Measurements from ENCODE around the gene GRN. TPM values are rescaled to one million over a fixed set of nuclear protein-coding genes. Genes with fewer than 3 reads are reported as not detected.

The GRN gene
- total and polyA plus RNA-seq, 9 of the 15 experiments (the other 6 are each of a cell fraction or from before 2014, with no cell fraction given), result 5.4 to 75.3 (median 20.7) TPM

DNA sequence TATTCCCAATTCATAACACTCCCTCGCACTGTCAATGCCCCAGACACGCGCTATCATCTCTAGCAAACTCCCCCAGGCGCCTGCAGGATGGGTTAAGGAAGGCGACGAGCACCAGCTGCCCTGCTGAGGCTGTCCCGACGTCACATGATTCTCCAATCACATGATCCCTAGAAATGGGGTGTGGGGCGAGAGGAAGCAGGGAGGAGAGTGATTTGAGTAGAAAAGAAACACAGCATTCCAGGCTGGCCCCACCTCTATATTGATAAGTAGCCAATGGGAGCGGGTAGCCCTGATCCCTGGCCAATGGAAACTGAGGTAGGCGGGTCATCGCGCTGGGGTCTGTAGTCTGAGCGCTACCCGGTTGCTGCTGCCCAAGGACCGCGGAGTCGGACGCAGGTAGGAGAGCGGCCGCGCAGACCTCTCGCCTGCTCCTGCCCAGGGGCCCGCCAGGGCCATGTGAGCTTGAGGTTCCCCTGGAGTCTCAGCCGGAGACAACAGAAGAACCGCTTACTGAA is at the start of gene GRN (continued):
- TF ChIP-seq, protein P1, sequence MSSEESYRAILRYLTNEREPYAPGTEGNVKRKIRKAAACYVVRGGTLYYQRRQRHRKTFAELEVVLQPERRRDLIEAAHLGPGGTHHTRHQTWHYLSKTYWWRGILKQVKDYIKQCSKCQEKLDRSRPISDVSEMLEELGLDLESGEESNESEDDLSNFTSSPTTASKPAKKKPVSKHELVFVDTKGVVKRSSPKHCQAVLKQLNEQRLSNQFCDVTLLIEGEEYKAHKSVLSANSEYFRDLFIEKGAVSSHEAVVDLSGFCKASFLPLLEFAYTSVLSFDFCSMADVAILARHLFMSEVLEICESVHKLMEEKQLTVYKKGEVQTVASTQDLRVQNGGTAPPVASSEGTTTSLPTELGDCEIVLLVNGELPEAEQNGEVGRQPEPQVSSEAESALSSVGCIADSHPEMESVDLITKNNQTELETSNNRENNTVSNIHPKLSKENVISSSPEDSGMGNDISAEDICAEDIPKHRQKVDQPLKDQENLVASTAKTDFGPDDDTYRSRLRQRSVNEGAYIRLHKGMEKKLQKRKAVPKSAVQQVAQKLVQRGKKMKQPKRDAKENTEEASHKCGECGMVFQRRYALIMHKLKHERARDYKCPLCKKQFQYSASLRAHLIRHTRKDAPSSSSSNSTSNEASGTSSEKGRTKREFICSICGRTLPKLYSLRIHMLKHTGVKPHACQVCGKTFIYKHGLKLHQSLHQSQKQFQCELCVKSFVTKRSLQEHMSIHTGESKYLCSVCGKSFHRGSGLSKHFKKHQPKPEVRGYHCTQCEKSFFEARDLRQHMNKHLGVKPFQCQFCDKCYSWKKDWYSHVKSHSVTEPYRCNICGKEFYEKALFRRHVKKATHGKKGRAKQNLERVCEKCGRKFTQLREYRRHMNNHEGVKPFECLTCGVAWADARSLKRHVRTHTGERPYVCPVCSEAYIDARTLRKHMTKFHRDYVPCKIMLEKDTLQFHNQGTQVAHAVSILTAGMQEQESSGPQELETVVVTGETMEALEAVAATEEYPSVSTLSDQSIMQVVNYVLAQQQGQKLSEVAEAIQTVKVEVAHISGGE (CRISPR knock-in tag; IDR thresholded peaks at IDR 0.05), result no peak
- TF ChIP-seq, protein P2, sequence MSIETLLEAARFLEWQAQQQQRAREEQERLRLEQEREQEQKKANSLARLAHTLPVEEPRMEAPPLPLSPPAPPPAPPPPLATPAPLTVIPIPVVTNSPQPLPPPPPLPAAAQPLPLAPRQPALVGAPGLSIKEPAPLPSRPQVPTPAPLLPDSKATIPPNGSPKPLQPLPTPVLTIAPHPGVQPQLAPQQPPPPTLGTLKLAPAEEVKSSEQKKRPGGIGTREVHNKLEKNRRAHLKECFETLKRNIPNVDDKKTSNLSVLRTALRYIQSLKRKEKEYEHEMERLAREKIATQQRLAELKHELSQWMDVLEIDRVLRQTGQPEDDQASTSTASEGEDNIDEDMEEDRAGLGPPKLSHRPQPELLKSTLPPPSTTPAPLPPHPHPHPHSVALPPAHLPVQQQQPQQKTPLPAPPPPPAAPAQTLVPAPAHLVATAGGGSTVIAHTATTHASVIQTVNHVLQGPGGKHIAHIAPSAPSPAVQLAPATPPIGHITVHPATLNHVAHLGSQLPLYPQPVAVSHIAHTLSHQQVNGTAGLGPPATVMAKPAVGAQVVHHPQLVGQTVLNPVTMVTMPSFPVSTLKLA (conservative IDR thresholded peaks at IDR 0.05), result peak; percentile 62 to 90
- TF ChIP-seq RBM17 (IDR thresholded peaks at IDR 0.05; ENCODE audit: borderline replicate concordance, low read depth, low read length) (no peak), PHB (CRISPR knock-in tag; IDR thresholded peaks at IDR 0.05) (no peak), DACH1 (IDR thresholded peaks at IDR 0.05; ENCODE audit: partially characterized antibody) (peak; percentile 36), RBBP5 (IDR thresholded peaks at IDR 0.05; ENCODE audit: borderline replicate concordance, insufficient read depth, low read length, poor library complexity, severe bottlenecking) (peak; percentile 40), SAP30 (IDR thresholded peaks at IDR 0.05; ENCODE audit: borderline replicate concordance, insufficient read depth, low read depth, low read length, poor library complexity, severe bottlenecking) (peak; percentile 33), MYC (IDR thresholded peaks at IDR 0.05; ENCODE audit: low read depth, low read length) (peak; percentile 52; the same call in 1 of the 2 replicates), MYC (CRISPR knock-in tag; IDR thresholded peaks at IDR 0.05; ENCODE audit: borderline replicate concordance, low read depth) (no peak), ZNF232 (CRISPR knock-in tag; IDR thresholded peaks at IDR 0.05) (0 out of 2 replicates have a peak, but pooled peaks have one; percentile 64), RB1 (IDR thresholded peaks at IDR 0.05; ENCODE audit: low read depth) (0 out of 2 replicates have a peak, but pooled peaks have one; percentile 13), ATF7 (IDR thresholded peaks at IDR 0.05) (peak; percentile 74), SMAD4 (CRISPR knock-in tag; conservative IDR thresholded peaks at IDR 0.05) (peak; percentile 75), ASH1L (IDR thresholded peaks at IDR 0.05; ENCODE audit: borderline replicate concordance, low read depth, partially characterized antibody) (peak; percentile 70)
- TF ChIP-seq, protein P3, sequence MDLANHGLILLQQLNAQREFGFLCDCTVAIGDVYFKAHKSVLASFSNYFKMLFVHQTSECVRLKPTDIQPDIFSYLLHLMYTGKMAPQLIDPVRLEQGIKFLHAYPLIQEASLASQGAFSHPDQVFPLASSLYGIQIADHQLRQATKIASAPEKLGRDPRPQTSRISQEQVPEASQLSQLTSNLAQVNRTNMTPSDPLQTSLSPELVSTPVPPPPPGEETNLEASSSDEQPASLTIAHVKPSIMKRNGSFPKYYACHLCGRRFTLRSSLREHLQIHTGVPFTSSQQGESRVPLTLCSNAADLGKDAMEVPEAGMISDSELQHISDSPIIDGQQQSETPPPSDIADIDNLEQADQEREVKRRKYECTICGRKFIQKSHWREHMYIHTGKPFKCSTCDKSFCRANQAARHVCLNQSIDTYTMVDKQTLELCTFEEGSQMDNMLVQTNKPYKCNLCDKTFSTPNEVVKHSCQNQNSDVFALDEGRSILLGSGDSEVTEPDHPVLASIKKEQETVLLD (IDR thresholded peaks at IDR 0.05), result peak; percentile 31; the same call in 1 of the 2 replicates
- TF ChIP-seq, protein P4, sequence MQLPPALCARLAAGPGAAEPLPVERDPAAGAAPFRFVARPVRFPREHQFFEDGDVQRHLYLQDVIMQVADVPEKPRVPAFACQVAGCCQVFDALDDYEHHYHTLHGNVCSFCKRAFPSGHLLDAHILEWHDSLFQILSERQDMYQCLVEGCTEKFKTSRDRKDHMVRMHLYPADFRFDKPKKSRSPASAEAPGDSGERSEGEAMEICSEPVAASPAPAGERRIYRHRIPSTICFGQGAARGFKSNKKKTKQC (CRISPR knock-in tag; IDR thresholded peaks at IDR 0.05), result peak; percentile 62; the same call in 1 of the 2 replicates

All from K562 (cell line).